NCI-H2029 (cell line): ENCODE data around the gene XYLT1.
"Not testable (repeated sequence)": the region's sequence is repeated elsewhere in the genome, so short reads cannot be mapped to it uniquely, and the experiment has no call there.

ENCODE experiments used
- DNase-seq: peaks from one replicate; lab custom pipeline; 2025; lab: John Stamatoyannopoulos, UW

The XYLT1 gene

DNA sequence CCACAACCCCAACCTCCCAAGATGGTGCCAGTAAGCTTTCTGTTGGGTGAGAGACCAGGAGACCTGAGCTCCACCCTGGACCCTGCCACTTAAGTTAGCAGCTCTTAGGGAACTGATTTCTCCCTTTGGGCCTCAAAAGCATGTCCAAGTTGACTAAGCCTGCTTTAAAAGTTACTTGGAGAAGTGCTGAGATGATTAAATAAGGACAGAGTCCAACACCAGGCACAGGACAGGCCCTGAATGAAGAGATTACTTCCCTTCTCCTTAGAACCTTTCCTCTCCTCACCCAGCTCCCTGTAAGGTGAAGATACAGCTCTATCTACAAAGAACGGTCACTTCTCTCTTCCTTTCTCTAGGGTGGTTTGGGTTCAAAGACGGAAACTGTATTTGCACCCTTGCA is 162.6 kb downstream of the XYLT1 start:
- no peak for DNase-seq

DNA sequence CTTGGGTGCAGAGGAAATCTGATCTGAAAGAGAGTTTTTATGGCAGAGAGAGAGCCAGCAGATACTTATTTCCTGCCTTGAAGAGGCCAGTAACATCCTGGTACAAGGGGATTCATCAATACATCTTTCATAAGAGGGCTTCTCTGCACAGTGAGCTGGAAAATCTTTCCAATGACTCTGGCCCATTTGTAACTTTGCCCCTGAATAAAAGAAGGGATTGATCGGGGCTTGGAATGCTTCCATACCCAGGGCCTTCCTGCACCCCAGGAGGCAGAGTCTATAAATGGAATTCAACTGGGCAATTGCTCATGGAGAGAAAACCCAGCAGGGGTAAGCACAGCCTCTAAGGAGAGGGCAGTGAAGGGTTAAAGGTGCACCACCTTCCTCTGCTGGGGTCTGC is 163.3 kb downstream of the XYLT1 start:
- DNase-seq: no peak

DNA sequence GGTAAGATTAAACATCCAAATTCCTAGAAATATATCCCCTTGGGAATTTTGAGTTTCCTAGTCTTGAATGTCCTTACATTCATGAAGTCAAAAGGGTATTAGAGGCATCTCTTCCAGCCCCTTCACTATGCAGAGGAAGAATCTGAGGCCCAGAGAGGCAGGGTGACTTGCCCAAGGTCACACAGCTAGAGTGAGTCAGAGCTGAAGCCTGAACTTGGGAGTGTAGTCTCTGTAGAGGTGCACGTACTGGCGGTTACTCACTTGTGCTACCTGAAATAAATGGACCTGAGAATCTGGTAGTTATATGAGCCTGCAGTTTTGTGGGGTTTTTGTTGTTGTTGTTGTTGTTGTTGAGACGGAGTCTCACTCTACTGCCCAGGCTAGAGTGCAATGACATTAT is 164.0 kb downstream of the XYLT1 start:
- no peak for DNase-seq

DNA sequence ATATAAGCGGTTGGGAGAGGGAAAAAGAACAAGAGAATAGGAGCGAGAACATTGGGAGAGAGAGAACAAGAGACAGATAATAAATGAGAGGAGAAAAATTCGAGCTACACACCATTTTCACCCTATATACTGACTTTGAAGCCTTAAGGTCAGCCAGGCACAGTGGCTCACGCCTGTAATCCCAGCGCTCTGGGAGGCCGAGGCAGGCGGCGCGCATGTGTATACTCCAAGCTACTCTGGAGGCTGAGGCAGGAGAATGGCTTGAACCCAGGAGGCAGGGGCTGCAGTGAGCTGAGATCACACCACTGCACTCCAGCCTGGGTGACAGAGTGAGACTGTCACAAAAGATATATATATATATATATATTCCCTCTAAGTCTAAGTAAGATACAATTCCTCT is 164.5 kb downstream of the XYLT1 start:
- DNase-seq: not testable (repeated sequence)

DNA sequence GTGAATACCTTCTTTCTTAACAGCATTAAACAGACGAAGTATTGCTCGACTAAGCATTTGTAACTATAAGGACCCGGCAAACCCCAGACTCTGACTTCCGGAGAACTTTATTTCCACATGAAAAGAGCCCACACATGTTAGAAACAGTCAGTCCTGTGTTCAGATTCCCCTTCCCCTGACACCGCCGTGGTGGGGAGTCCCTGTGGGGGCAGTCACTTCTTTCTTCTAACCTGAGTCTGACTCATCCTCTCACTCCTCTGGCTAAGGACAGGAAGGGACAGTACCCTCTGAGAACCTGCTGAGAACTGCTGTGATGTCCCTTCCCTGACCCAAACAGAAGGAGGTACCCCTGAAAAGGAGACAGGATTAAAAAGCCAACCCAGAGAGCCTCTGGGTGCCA is 165.1 kb downstream of the XYLT1 start:
- no peak for DNase-seq

DNA sequence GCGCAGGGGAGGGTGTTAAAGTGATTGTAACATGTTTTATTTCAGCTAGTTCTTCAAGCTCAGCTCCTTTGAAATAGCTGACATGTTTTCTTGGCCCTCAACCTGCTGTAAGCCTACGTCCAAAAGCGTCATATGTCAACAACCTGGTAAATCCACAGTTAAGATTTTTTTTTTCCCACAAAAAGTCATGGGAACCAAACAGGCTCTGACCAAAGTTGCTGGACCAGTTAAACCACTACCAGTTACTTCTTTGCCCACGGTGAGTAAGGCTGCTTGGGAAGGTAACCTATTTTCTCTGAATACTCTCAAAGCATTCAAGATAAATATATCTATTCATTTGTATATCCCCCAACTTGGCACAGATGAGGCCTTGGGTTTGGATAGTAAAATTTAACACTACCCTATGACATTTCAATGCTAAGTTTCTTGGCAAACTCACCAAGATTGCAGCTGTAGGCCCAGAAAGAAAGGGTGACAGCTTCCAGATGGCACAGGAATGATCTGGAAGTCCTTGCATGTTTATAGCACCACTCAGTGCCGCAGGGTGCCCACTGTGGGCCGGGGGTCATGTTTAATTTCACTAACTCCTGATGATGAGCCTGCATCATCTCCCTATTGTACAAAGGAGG is 166.2 kb downstream of the XYLT1 start:
- peak; percentile 28 for DNase-seq

DNA sequence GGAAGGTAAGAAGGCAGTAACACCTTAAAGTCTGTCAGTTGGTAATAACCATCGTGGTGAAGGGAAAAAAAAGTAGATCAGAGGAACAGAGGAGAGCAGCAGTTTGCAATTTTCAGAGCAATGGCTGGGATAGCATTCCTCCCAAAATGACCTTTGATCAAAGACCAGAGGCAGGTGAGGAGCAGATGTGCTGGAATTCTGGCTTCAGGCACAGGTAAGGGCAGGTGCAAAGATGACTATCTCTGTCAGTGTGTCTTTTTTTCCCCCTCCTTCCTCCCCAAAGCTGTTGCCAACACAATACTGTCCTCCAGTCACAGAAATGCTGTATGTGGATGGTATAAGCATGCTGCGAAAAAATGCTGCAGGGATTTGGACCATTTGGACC is 166.7 kb downstream of the XYLT1 start:
- DNase-seq: no peak

DNA sequence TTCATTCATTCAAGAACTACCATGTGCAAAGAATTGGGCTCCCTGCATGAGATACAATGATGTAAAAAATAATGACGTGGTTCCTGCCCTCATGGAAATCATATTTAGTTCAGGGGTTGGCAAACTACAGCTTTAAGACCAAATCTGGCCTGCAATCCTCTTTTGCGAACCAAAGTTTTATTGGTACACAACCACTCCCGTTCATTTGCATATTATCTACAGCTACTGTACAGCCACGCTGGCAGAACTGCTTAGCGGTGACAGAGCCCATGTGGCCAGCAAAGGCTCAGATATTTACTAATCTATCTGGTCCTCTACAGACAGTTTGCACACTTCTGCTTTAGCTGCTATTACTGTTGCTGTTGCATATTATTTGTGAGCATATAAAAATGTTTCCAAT is 167.7 kb downstream of the XYLT1 start:
- no peak for DNase-seq

DNA sequence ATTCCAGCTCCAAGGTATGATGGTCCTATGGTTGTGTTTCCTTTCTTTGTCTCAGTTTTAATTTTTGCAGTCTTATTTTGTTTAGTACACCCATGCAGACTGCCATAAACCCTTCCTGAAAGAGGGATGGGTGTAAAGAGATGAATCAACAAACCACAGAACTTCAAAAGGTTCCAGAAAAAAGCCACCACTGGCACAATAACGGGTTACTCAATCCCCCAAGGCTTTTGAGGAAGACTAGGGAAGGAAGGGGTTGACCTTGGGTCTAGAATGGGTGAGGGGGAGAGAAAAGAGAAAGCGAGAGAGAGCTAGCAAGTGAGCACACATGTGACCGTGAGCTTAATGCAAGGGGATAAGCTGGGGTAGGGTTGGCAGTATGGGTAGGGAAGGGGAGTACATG is 168.1 kb downstream of the XYLT1 start:
- DNase-seq: no peak

DNA sequence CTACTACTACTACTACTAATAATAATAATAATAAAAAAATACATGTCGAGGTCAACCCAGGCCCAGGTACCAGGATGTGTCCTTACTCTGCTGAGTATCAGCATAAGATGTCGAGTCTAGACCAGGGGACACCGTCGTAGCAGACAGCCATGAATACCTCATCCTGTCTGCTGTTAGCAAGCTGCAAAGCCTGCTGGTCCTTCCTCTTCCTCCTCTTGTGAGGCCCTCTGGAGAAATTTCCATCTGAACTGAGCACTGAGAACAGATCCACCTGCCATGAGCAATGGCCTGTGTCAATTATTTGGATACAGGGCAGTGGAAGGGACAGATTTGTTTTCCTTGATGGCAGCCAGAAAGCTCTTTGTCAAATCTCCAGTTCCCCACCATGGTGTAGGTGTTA is 168.5 kb downstream of the XYLT1 start:
- no peak for DNase-seq

DNA sequence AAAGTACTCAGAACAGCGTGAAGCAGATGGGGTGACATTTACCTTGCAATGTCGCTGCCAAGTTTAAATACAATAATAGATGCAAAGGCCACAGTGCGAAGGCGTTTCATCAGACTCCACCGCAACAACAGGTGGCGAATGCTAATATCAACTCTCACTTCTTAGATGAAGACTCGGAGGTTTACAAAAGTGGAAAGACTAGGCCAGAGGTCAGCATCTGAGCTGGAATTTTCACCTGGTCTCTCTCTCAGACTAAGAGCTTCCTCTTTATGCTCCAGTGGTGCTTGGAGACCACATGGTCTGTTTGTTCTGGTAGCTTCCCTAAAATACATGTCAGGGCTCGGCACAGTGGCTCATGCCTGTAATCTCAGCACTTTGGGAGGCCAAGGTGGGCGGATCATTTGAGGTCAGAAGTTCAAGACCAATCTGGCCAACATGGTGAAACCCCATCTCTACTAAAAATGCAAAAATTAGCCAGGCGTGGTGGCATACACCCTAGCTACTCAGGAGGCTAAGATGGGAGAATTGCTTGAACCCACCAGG is 169.1 kb downstream of the XYLT1 start:
- no peak for DNase-seq

DNA sequence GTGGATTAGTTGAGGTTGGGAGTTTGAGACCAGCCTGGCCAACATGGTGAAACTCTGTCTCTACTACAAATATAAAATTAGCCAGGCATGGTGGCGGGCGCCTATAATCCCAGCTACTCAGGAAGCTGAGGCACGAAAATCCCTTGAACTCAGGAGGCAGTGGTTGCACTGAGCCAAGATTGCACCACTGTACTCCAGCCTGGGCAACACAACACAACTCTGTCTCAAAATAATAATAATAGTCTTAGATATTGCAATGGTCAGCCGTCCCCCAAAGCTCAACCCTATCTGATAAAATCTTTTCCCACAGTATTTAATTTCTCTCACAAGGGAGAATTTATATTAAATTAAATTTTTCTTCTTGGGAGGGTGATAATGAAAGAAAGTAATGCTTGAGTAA is 169.6 kb downstream of the XYLT1 start:
- DNase-seq: no peak

DNA sequence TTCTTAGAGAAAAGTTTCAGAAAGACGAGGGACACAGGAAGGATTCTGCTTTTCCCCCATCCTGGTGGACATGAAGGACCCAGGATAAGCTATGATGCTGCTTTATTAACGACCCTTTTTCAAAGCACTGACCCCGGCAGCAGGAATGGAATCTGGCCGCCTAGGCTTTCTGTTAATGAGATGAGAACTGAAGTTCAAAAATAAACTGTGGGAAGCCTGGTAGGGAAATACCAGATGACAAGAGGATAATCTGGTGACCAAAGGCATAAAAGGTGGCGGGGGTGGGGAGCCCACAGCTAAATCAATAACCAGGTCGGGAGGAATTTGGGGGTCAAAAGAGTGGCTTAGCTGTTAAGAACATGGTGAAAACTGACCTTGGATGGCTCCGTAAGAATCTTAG is 171.0 kb downstream of the XYLT1 start:
- no peak for DNase-seq

DNA sequence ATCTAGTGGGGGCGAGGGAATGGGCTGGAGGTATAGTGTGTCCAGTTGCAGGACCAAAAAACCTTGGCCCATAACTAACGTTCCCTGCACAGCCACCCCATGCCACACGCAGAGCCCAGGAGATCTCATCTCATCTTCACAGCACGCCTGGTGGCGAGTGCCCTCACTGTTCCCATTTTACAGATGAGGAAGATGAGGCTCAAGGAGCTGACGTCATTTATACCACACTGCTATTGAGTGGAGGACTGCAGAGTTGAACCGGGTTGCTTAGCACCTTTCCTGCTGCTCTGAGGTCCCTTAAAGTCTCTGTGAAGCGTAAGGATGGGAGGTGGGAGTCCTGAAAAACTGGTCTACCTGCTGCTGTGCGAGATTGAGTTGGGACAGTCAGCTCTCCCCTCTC is 172.5 kb downstream of the XYLT1 start:
- no peak for DNase-seq

DNA sequence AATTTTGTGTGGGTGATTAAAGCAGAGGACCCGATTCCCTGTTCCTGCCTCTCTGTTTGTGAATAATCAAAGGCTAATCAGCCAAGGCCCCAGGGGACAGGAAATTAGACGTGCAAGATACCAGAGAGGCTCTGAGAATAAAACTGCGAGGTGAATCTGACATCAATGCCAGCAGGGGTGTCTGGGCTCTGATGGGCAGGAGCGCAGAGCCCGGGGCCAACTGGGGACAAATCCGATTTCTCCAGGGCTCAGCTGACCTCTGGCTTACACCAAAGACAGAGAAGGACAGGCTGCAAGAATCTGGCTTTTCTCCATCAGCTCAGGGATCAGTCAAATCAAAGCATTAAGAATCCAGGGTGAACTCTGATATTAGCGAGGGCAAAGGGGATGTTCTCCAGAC is 174.3 kb downstream of the XYLT1 start:
- no peak for DNase-seq

DNA sequence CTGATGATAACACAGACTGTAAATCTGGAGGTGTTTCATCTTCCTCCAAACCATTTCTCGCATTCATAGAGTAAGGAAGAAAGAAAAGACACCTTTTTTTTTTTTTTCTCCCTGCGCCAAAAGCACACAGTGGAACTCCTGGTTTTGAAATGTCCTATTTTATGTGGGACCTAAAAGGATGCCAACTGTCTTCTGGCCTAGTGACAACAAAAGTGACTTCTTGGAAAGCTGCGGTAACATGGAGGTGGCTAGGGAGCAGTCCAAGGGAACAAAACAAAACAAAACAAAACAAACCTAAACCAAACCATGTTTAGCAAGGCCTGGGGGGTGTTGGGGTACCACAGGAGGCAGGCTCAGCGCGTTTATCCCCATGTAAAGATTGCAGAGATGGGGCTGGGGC is 174.8 kb downstream of the XYLT1 start:
- DNase-seq: no peak

DNA sequence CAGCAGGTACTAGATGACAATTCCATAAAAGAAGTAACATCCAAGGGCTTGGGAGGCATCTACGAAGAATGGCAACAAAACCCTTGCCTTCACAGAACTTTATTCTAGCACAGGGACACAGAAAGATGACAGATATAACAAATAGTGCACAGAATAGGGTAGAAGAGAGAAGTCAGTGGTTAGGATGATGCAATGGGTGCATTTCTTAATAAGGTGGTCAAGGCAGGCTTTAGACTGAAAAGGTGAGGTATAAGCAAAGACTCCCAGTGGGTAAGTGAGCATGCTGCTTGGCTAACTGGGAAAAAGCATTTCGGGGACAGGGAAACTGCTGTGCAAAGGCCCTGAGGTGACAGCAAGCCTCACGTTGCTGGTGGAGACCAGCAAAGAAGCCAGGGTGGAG is 175.9 kb downstream of the XYLT1 start:
- no peak for DNase-seq

DNA sequence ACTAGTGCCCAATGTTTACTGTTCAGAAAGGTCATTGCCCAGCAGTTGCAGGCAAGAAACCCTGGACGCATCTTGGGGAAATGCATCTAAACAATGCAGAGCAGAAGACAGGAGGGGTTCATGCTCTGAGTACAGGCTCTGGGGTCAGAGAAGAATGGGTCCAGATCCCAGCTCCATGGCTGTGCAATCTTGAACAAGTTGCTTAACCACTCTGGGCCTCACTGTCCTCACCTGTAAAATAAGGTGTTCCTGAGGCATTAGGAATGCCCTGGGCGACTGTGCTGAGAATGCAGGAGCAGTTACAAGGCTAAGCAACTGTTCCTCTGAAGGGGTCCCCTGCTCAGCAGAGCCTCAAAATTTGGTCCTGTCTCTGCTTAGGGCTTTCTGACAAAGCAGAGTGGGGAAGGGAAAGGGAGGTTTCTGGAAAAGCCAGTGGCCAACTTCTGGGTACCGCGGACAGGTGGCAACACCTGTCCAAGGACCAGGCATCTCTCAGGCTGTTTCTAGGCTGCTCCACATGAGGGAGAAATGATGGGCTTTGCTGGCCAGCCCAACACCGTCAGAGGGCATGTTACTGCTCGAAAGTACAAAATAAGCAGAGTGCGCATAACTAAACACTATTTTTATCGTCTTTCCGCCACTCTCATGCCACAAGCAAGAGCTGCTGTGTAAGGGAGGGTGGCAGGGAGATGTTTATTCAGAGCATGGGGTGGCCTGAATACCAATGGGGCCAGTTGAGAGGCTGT is 176.8 kb downstream of the XYLT1 start:
- no peak for DNase-seq

DNA sequence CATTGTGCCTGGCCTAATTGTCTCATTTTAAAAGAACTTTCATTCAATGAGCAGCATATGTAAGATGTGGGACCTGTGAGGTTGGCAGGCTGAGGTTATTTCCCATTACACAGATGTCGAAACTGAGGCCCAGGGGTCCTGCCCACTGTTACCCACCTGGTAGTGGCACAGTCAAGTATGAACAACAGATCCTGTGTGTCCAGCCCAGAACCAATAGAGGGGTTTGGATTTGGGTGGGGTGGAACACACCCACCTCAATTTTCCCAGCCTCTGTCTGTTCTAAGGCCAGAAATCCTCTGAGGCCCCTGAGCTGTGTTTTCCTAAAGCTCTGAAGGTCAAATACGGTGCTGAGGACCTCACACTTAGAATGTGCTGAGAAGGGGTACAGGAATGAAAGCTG is 179.5 kb downstream of the XYLT1 start:
- DNase-seq: no peak

DNA sequence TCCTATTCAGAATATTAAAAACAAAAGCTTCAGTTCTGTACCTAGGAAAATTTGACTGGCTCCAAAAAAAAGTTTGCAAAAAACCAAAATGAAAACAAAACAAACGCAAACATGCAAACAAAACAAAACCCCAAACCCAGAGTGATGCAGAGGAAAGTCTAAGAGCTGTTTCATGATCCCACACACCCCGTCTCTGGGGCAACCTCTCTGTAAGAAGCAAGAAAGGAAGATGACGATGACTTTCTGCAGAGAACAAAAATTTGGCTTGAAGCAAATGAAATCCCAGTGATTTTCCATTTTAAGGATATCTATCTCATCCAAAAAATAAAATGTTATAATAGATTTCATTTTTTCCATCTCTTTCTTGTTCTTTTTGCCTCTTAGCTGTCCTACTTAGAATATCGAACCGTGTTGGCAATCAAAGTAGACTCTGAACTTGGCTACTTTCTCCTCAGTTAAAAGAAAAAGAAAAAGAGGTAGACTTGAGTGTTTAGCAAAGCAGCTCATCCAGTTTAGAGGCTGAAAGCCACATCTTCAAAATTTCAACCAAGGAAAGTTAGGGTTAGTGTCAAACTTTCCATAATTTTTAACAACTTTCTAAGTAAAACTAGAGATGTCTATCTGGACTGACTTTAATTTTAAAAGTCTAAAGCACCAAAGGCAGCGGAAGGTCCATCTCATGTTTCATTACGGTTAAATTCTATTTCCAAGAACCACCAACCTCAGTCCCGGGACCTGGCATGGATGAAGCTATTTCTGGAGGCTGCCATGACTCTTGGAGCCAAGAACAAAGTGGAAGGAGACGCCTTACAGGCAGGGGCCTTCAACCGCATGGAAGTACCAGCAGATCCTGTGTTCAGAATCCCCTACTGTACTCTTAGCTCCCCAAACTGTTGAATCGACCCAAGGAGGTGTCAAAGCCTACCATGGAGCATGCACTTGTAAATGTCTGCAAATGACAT is 180.8 kb downstream of the XYLT1 start:
- no peak for DNase-seq

DNA sequence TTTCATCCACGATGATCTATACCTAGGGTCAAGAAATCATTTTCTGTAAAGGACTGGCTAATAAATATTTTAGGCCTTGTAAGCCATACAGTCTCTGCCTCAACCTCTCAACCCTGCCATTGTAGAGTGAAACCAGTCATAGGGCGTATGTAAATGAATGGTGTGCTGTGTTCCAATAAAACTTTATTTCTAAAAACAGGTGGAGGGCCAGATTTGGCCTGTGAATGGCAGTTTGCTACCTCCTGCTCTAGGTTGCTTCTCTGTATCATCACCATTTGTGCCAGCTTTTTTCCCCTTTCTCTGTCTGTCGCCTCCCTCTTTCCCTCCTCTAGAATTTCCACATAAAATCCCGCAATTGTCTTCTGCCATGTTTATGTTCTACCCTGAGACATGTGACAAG is 181.7 kb downstream of the XYLT1 start:
- DNase-seq: no peak

DNA sequence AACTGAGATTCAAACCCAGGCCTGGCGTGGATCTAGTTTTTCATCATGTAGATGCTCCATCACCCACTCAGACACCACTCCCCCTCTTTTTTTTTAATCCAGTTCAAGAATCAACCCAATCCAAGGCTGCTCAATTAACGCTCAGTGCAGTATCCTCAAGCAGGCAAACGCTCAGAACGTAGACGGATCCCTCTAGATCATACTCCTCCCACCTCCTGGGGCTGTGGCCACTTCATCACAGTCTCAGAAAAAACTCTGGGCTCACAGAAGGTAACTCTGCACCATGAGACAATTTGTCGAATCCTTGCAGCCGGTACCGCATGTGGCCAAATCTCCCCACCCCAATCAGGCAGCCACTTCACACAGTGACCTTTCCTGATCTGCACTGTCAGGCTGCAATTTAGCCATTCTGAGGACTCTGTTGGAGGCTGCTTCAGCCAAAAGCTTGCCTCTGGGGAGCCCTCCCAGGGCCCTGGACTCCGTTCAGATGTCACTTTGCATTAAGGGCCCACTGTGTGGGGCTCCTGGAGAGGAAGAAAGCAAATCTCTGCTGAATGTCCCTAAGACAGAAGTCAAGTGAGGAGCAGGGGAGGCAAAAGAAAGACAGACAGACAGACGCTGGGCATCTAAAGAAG is 183.5 kb downstream of the XYLT1 start:
- DNase-seq: no peak
